HEK293 (cell line): ENCODE measurements around the gene GRM5.

Experiments
- CTCF ChIA-PET: fragments of 350-600 bp; formaldehyde crosslinking; extraction: SDS; loops from one replicate; lab custom pipeline; 2021; ENCODE audit warnings: antibody characterized with exemption; lab: Yijun Ruan, JAX
- POLR2A ChIA-PET: fragments of 300-600 bp; formaldehyde crosslinking; extraction: SDS; loops from one replicate; lab custom pipeline; 2020; ENCODE audit warnings: antibody characterized with exemption, inconsistent platforms; lab: Yijun Ruan, JAX
- H3K27ac ChIP-seq: fragments of 200-500 bp; sonication (Bioruptor generic); 2 replicates; pipeline ENCODE4 v1.5.1; 2014; ENCODE audit warnings: low read depth, low read length, control low read depth, inconsistent platforms; ENCODE audit errors: extremely low read depth
- H3K36me3 ChIP-seq, 2 experiments: fragments of 200-500 bp in 1 of 2; sonication (Bioruptor generic) in 1 of 2; 1 replicate in 1 of 2; 2 replicates in 1 of 2; pipeline ENCODE4 v1.5.1; 2014 to 2017; ENCODE audit warnings: inconsistent platforms in 2 of 2, low read length in 2 of 2; ENCODE audit not compliant: control insufficient read depth in 2 of 2, insufficient read depth in 1 of 2
- H3K4me1 ChIP-seq: fragments of 200-500 bp; sonication (Bioruptor generic); 2 replicates; pipeline ENCODE4 v1.5.1; 2014; ENCODE audit warnings: mild to moderate bottlenecking, low read length, inconsistent platforms; ENCODE audit not compliant: control insufficient read depth, insufficient read depth
- H3K4me3 ChIP-seq: 2 replicates; pipeline ENCODE4 v1.5.1; 2011; ENCODE audit warnings: low read depth, mild to moderate bottlenecking, control low read depth, low read length, moderate library complexity
- H3K9me3 ChIP-seq: fragments of 200-500 bp; sonication (Bioruptor generic); 2 replicates; pipeline ENCODE4 v1.5.1; 2014; ENCODE audit warnings: low read depth, low read length, inconsistent platforms; ENCODE audit not compliant: control insufficient read depth, insufficient read depth
- GFI1B ChIP-seq: fragments of 450-650 bp; formaldehyde crosslinking; IDR thresholded peaks from 2 replicates; pipeline ENCODE4 v1.5.1; 2016; ENCODE audit warnings: missing biosample characterization, missing genetic modification characterization
- GLIS1 ChIP-seq: fragments of 450-650 bp; formaldehyde crosslinking; IDR thresholded peaks from 2 replicates; pipeline ENCODE4 v1.5.1; 2016; ENCODE audit warnings: missing biosample characterization, missing genetic modification characterization
- KLF16 ChIP-seq: fragments of 450-650 bp; formaldehyde crosslinking; IDR thresholded peaks from 2 replicates; pipeline ENCODE4 v1.5.1; 2017; ENCODE audit warnings: missing biosample characterization, missing genetic modification characterization
- KLF8 ChIP-seq: fragments of 450-650 bp; formaldehyde crosslinking; IDR thresholded peaks from 2 replicates; pipeline ENCODE4 v1.5.1; 2016; ENCODE audit warnings: missing biosample characterization, missing genetic modification characterization
- MEIS1 ChIP-seq: sonication (generic); formaldehyde crosslinking; IDR thresholded peaks from 2 replicates; pipeline ENCODE4 v1.8.1; 2022; ENCODE audit warnings: missing genetic modification reagents, mild to moderate bottlenecking, borderline replicate concordance
- OSR2 ChIP-seq: fragments of 450-650 bp; formaldehyde crosslinking; IDR thresholded peaks from 2 replicates; pipeline ENCODE4 v1.5.1; 2016; ENCODE audit warnings: missing biosample characterization, missing genetic modification characterization
- SALL2 ChIP-seq: fragments of 450-650 bp; formaldehyde crosslinking; IDR thresholded peaks from 2 replicates; pipeline ENCODE4 v1.5.0; 2017; ENCODE audit warnings: missing biosample characterization, mild to moderate bottlenecking, missing genetic modification characterization, borderline replicate concordance
- SETDB1 ChIP-seq: IDR thresholded peaks from one replicate; pipeline ENCODE4 v1.6.1; 2017; ENCODE audit warnings: mild to moderate bottlenecking, low read length, moderate library complexity, mixed read lengths; ENCODE audit not compliant: insufficient read length
- ZFHX2 ChIP-seq: fragments of 450-650 bp; formaldehyde crosslinking; conservative IDR thresholded peaks from 2 replicates; pipeline ENCODE4 v1.5.1; 2016; ENCODE audit warnings: missing biosample characterization, missing genetic modification characterization
- ZNF10 ChIP-seq: fragments of 450-650 bp; formaldehyde crosslinking; IDR thresholded peaks from 2 replicates; pipeline ENCODE4 v1.5.1; 2017; ENCODE audit warnings: missing biosample characterization, missing genetic modification characterization
- ZNF266 ChIP-seq: fragments of 450-650 bp; formaldehyde crosslinking; IDR thresholded peaks from 2 replicates; pipeline ENCODE4 v1.5.1; 2016; ENCODE audit warnings: missing biosample characterization, missing genetic modification characterization, low read depth
- ZNF366 ChIP-seq: fragments of 450-650 bp; formaldehyde crosslinking; conservative IDR thresholded peaks from 2 replicates; pipeline ENCODE4 v1.5.1; 2016; ENCODE audit warnings: missing biosample characterization, missing genetic modification characterization
- ZNF423 ChIP-seq: fragments of 450-650 bp; formaldehyde crosslinking; IDR thresholded peaks from 2 replicates; pipeline ENCODE4 v1.5.1; 2016; ENCODE audit warnings: missing biosample characterization, missing genetic modification characterization
- ZNF501 ChIP-seq: fragments of 450-650 bp; formaldehyde crosslinking; IDR thresholded peaks from 2 replicates; pipeline ENCODE4 v1.5.1; 2016; ENCODE audit warnings: missing biosample characterization, missing genetic modification characterization
- ZNF549 ChIP-seq: fragments of 450-650 bp; IDR thresholded peaks from 2 replicates; pipeline ENCODE4 v1.5.1; 2018; ENCODE audit warnings: missing biosample characterization, missing genetic modification characterization, mild to moderate bottlenecking, inconsistent platforms, moderate library complexity
- ZNF76 ChIP-seq: fragments of 450-650 bp; formaldehyde crosslinking; IDR thresholded peaks from 2 replicates; pipeline ENCODE4; 2016; ENCODE audit warnings: low read depth, missing biosample characterization, missing genetic modification characterization, borderline replicate concordance
- ZNF785 ChIP-seq: fragments of 450-650 bp; formaldehyde crosslinking; IDR thresholded peaks from 2 replicates; pipeline ENCODE4 v1.5.1; 2016; ENCODE audit warnings: missing biosample characterization, missing genetic modification characterization
- ZNF792 ChIP-seq: fragments of 450-650 bp; formaldehyde crosslinking; IDR thresholded peaks from 2 replicates; pipeline ENCODE4 v1.5.1; 2016; ENCODE audit warnings: missing biosample characterization, missing genetic modification characterization
- ZNF830 ChIP-seq: fragments of 450-650 bp; IDR thresholded peaks from 2 replicates; pipeline ENCODE4 v1.5.0; 2018; ENCODE audit warnings: missing biosample characterization, missing genetic modification characterization, low read depth, mild to moderate bottlenecking, moderate library complexity
- ZSCAN23 ChIP-seq: fragments of 450-650 bp; formaldehyde crosslinking; IDR thresholded peaks from 2 replicates; pipeline ENCODE4 v1.5.1; 2016; ENCODE audit warnings: missing biosample characterization, missing genetic modification characterization
- TF ChIP-seq, protein P1 (sequence below): fragments of 450-650 bp; formaldehyde crosslinking; IDR thresholded peaks from 2 replicates; pipeline ENCODE4; 2016; ENCODE audit warnings: missing biosample characterization, missing genetic modification characterization
- TF ChIP-seq, protein P2 (sequence below): fragments of 450-650 bp; formaldehyde crosslinking; IDR thresholded peaks from 2 replicates; pipeline ENCODE4 v1.5.1; 2016; ENCODE audit warnings: missing biosample characterization, missing genetic modification characterization
- TF ChIP-seq, protein P3 (sequence below): fragments of 450-650 bp; formaldehyde crosslinking; IDR thresholded peaks from 2 replicates; pipeline ENCODE4 v1.5.1; 2016; ENCODE audit warnings: missing biosample characterization, missing genetic modification characterization
- TF ChIP-seq, protein P4 (sequence below): fragments of 450-650 bp; formaldehyde crosslinking; IDR thresholded peaks from 2 replicates; pipeline ENCODE4 v1.5.1; 2016; ENCODE audit warnings: missing biosample characterization, missing genetic modification characterization
- TF ChIP-seq, protein P5 (sequence below): fragments of 450-650 bp; formaldehyde crosslinking; IDR thresholded peaks from 2 replicates; pipeline ENCODE4 v1.5.1; 2016; ENCODE audit warnings: missing biosample characterization, missing genetic modification characterization
- TF ChIP-seq, protein P6 (sequence below): fragments of 450-650 bp; IDR thresholded peaks from 2 replicates; pipeline ENCODE4 v1.5.1; 2018; ENCODE audit warnings: missing biosample characterization, mild to moderate bottlenecking, missing genetic modification characterization
- TF ChIP-seq, protein P7 (sequence below): fragments of 450-650 bp; formaldehyde crosslinking; IDR thresholded peaks from 2 replicates; pipeline ENCODE4 v1.5.1; 2016; ENCODE audit warnings: missing biosample characterization, missing genetic modification characterization

GRM5 gene

DNA sequence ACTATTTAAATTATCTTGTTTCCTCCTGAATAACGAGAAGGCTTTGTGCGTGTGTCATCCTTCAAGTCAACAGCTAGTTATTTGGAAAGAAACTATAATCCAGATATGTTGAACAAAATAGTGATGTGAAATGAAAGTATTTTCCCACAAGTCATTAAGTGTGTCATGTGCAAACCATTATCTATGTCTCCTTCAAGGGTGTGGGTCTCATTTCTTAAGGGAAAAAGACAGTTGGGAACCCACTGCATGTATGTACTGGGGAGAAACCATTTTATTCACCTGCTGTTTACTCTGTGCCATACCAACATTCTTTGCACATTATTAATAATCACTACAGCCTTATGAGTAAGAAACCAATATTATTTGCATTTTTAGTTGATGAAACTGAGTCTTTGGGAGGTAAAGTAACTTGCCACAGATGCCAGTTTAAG, 582.9 kb downstream of the GRM5 start:
- Histone ChIP-seq H3K4me1 (no peaks in the 10 kb centered on the region), H3K9me3 (no peaks in the 10 kb centered on the region), H3K4me3 (no peak overlapping the region), H3K36me3 (no peaks in the 10 kb centered on the region), H3K27ac (no peak overlapping the region)
- POLR2A ChIA-PET = no interaction called here
- CTCF ChIA-PET = interaction anchor here (1.1 kb wide), 1 partner anchor 52 kb away, joined by 3 read pairs; no protein-coding TSS in a partner anchor
- TF ChIP-seq, protein P1, sequence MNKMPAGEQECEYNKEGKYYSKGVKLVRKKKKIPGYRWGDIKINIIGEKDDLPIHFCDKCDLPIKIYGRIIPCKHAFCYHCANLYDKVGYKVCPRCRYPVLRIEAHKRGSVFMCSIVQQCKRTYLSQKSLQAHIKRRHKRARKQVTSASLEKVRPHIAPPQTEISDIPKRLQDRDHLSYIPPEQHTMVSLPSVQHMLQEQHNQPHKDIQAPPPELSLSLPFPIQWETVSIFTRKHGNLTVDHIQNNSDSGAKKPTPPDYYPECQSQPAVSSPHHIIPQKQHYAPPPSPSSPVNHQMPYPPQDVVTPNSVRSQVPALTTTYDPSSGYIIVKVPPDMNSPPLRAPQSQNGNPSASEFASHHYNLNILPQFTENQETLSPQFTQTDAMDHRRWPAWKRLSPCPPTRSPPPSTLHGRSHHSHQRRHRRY (tag by site-specific recombination) = no peak
- TF ChIP-seq SETDB1 (no peak), ZFHX2 (tag by site-specific recombination) (no peak), ZNF266 (tag by site-specific recombination) (no peak), ZNF423 (tag by site-specific recombination) (no peak), GLIS1 (no peak), ZSCAN23 (tag by site-specific recombination) (no peak), SALL2 (tag by site-specific recombination) (no peak), ZNF501 (no peak), GFI1B (tag by site-specific recombination) (no peak), ZNF785 (no peak), OSR2 (tag by site-specific recombination) (no peak)
- TF ChIP-seq, protein P2, sequence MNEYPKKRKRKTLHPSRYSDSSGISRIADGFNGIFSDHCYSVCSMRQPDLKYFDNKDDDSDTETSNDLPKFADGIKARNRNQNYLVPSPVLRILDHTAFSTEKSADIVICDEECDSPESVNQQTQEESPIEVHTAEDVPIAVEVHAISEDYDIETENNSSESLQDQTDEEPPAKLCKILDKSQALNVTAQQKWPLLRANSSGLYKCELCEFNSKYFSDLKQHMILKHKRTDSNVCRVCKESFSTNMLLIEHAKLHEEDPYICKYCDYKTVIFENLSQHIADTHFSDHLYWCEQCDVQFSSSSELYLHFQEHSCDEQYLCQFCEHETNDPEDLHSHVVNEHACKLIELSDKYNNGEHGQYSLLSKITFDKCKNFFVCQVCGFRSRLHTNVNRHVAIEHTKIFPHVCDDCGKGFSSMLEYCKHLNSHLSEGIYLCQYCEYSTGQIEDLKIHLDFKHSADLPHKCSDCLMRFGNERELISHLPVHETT (tag by site-specific recombination) = no peak
- TF ChIP-seq, protein P3, sequence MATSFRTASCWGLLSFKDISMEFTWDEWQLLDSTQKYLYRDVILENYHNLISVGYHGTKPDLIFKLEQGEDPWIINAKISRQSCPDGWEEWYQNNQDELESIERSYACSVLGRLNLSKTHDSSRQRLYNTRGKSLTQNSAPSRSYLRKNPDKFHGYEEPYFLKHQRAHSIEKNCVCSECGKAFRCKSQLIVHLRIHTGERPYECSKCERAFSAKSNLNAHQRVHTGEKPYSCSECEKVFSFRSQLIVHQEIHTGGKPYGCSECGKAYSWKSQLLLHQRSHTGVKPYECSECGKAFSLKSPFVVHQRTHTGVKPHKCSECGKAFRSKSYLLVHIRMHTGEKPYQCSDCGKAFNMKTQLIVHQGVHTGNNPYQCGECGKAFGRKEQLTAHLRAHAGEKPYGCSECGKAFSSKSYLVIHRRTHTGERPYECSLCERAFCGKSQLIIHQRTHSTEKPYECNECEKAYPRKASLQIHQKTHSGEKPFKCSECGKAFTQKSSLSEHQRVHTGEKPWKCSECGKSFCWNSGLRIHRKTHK = no peak
- TF ChIP-seq, protein P4, sequence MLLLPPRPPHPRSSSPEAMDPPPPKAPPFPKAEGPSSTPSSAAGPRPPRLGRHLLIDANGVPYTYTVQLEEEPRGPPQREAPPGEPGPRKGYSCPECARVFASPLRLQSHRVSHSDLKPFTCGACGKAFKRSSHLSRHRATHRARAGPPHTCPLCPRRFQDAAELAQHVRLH (tag by site-specific recombination) = no peak

DNA sequence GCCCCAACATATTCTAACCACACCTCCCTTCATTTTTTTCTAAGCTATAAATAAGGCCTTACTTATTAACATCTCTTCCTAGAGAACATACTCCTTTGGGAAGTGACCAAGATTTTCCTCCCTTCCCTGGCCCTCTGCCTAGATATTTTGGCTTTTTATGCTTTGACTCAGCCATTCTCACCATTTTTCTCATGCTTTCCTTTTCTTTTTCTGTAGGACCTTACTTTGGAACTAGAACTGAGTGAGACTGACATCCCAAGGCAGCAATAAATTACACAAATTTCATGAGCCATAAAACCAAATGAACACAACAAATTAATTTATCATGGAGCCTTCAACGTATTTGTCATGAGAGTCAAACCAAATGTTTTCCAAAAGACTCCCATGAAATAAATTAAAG, 585.6 kb downstream of the GRM5 start:
- ChIA-PET CTCF (no interaction called here), POLR2A (no interaction called here)
- H3K9me3 ChIP-seq = no peaks in the 10 kb centered on the region
- no peaks in the 10 kb centered on the region for H3K36me3 ChIP-seq
- no peaks in the 10 kb centered on the region for H3K4me1 ChIP-seq
- no peak overlapping the region for H3K27ac ChIP-seq
- H3K4me3 ChIP-seq = no peak overlapping the region
- TF ChIP-seq ZNF792 (tag by site-specific recombination) (no peak), KLF8 (tag by site-specific recombination) (no peak), ZFHX2 (tag by site-specific recombination) (no peak), ZNF366 (tag by site-specific recombination) (no peak), ZNF549 (tag by site-specific recombination) (no peak), MEIS1 (CRISPR knock-in tag) (no peak), ZNF830 (tag by site-specific recombination) (no peak), ZNF10 (tag by site-specific recombination) (no peak), ZNF76 (no peak), KLF16 (no peak)
- TF ChIP-seq, protein P5, sequence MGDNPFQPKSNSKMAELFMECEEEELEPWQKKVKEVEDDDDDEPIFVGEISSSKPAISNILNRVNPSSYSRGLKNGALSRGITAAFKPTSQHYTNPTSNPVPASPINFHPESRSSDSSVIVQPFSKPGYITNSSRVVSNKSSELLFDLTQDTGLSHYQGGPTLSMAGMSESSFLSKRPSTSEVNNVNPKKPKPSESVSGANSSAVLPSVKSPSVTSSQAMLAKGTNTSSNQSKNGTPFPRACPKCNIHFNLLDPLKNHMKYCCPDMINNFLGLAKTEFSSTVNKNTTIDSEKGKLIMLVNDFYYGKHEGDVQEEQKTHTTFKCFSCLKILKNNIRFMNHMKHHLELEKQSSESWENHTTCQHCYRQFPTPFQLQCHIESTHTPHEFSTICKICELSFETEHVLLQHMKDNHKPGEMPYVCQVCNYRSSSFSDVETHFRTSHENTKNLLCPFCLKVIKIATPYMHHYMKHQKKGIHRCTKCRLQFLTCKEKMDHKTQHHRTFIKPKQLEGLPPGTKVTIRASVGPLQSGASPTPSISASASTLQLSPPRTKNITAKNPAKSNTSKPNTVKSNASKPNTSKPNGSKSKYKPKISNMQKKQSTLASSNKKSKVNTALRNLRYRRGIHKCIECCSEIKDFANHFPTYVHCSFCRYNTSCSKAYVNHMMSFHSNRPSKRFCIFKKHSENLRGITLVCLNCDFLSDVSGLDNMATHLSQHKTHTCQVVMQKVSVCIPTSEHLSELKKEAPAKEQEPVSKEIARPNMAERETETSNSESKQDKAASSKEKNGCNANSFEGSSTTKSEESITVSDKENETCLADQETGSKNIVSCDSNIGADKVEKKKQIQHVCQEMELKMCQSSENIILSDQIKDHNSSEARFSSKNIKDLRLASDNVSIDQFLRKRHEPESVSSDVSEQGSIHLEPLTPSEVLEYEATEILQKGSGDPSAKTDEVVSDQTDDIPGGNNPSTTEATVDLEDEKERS (tag by site-specific recombination) = no peak
- TF ChIP-seq, protein P6, sequence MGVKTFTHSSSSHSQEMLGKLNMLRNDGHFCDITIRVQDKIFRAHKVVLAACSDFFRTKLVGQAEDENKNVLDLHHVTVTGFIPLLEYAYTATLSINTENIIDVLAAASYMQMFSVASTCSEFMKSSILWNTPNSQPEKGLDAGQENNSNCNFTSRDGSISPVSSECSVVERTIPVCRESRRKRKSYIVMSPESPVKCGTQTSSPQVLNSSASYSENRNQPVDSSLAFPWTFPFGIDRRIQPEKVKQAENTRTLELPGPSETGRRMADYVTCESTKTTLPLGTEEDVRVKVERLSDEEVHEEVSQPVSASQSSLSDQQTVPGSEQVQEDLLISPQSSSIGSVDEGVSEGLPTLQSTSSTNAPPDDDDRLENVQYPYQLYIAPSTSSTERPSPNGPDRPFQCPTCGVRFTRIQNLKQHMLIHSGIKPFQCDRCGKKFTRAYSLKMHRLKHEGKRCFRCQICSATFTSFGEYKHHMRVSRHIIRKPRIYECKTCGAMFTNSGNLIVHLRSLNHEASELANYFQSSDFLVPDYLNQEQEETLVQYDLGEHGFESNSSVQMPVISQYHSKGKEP (tag by site-specific recombination) = no peak
- TF ChIP-seq, protein P7, sequence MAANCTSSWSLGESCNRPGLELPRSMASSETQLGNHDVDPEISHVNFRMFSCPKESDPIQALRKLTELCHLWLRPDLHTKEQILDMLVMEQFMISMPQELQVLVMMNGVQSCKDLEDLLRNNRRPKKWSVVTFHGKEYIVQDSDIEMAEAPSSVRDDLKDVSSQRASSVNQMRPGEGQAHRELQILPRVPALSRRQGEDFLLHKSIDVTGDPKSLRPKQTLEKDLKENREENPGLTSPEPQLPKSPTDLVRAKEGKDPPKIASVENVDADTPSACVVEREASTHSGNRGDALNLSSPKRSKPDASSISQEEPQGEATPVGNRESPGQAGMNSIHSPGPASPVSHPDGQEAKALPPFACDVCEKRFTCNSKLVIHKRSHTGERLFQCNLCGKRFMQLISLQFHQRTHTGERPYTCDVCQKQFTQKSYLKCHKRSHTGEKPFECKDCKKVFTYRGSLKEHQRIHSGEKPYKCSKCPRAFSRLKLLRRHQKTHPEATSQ (tag by site-specific recombination) = no peak
